HEK293 (cell line): ENCODE measurements around the gene ACKR3.

Experiments used
- CTCF ChIA-PET: fragments of 350-600 bp; formaldehyde crosslinking; extraction: SDS; loops from one replicate; lab custom pipeline; 2021; ENCODE audit warnings: antibody characterized with exemption; lab: Yijun Ruan, JAX
- POLR2A ChIA-PET: fragments of 300-600 bp; formaldehyde crosslinking; extraction: SDS; loops from one replicate; lab custom pipeline; 2020; ENCODE audit warnings: antibody characterized with exemption, inconsistent platforms; lab: Yijun Ruan, JAX
- H3K27ac ChIP-seq: fragments of 200-500 bp; sonication (Bioruptor generic); 2 replicates; pipeline ENCODE4 v1.5.1; 2014; ENCODE audit warnings: low read depth, low read length, control low read depth, inconsistent platforms; ENCODE audit errors: extremely low read depth
- H3K36me3 ChIP-seq, 2 experiments: fragments of 200-500 bp in 1 of 2; sonication (Bioruptor generic) in 1 of 2; 1 replicate in 1 of 2; 2 replicates in 1 of 2; pipeline ENCODE4 v1.5.1; 2014 to 2017; ENCODE audit warnings: inconsistent platforms in 2 of 2, low read length in 2 of 2; ENCODE audit not compliant: control insufficient read depth in 2 of 2, insufficient read depth in 1 of 2
- H3K4me1 ChIP-seq: fragments of 200-500 bp; sonication (Bioruptor generic); 2 replicates; pipeline ENCODE4 v1.5.1; 2014; ENCODE audit warnings: mild to moderate bottlenecking, low read length, inconsistent platforms; ENCODE audit not compliant: control insufficient read depth, insufficient read depth
- H3K4me3 ChIP-seq: 2 replicates; pipeline ENCODE4 v1.5.1; 2011; ENCODE audit warnings: low read depth, mild to moderate bottlenecking, control low read depth, low read length, moderate library complexity
- H3K9me3 ChIP-seq: fragments of 200-500 bp; sonication (Bioruptor generic); 2 replicates; pipeline ENCODE4 v1.5.1; 2014; ENCODE audit warnings: low read depth, low read length, inconsistent platforms; ENCODE audit not compliant: control insufficient read depth, insufficient read depth
- GLIS2 ChIP-seq: fragments of 450-650 bp; formaldehyde crosslinking; IDR thresholded peaks from 2 replicates; pipeline ENCODE4 v1.5.1; 2016; ENCODE audit warnings: missing biosample characterization, missing genetic modification characterization
- HIC1 ChIP-seq: fragments of 450-650 bp; formaldehyde crosslinking; IDR thresholded peaks from 2 replicates; pipeline ENCODE4 v1.5.1; 2016; ENCODE audit warnings: missing biosample characterization, missing genetic modification characterization
- SP7 ChIP-seq: fragments of 450-650 bp; formaldehyde crosslinking; IDR thresholded peaks from 2 replicates; pipeline ENCODE4 v1.5.1; 2016; ENCODE audit warnings: missing biosample characterization, missing genetic modification characterization
- ZBTB21 ChIP-seq: fragments of 450-650 bp; formaldehyde crosslinking; IDR thresholded peaks from 2 replicates; pipeline ENCODE4 v1.5.1; 2017; ENCODE audit warnings: missing biosample characterization, missing genetic modification characterization
- ZBTB48 ChIP-seq: fragments of 450-650 bp; formaldehyde crosslinking; IDR thresholded peaks from 2 replicates; pipeline ENCODE4 v1.5.1; 2016; ENCODE audit warnings: missing biosample characterization, missing genetic modification characterization
- ZBTB8A ChIP-seq: fragments of 450-650 bp; formaldehyde crosslinking; IDR thresholded peaks from 2 replicates; pipeline ENCODE4 v1.5.1; 2016; ENCODE audit warnings: missing biosample characterization, missing genetic modification characterization
- ZEB2 ChIP-seq: fragments of 450-650 bp; formaldehyde crosslinking; IDR thresholded peaks from 2 replicates; pipeline ENCODE4 v1.5.1; 2016; ENCODE audit warnings: missing biosample characterization, missing genetic modification characterization
- ZNF133 ChIP-seq: fragments of 450-650 bp; formaldehyde crosslinking; IDR thresholded peaks from 2 replicates; pipeline ENCODE4 v1.5.1; 2016; ENCODE audit warnings: missing biosample characterization, missing genetic modification characterization
- ZNF138 ChIP-seq: fragments of 450-650 bp; formaldehyde crosslinking; IDR thresholded peaks from 2 replicates; pipeline ENCODE4 v1.5.1; 2016; ENCODE audit warnings: missing biosample characterization, missing genetic modification characterization, borderline replicate concordance
- ZNF140 ChIP-seq: fragments of 450-650 bp; formaldehyde crosslinking; IDR thresholded peaks from 2 replicates; pipeline ENCODE4 v1.5.1; 2016; ENCODE audit warnings: missing biosample characterization, missing genetic modification characterization
- ZNF169 ChIP-seq: fragments of 450-650 bp; formaldehyde crosslinking; IDR thresholded peaks from 2 replicates; pipeline ENCODE4 v1.5.1; 2016; ENCODE audit warnings: missing biosample characterization, missing genetic modification characterization
- ZNF18 ChIP-seq: fragments of 450-650 bp; formaldehyde crosslinking; IDR thresholded peaks from 2 replicates; pipeline ENCODE4 v1.5.1; 2016; ENCODE audit warnings: missing biosample characterization, missing genetic modification characterization
- ZNF2 ChIP-seq: fragments of 450-650 bp; formaldehyde crosslinking; IDR thresholded peaks from 2 replicates; pipeline ENCODE4 v1.5.1; 2016; ENCODE audit warnings: missing biosample characterization, missing genetic modification characterization
- ZNF426 ChIP-seq: fragments of 450-650 bp; formaldehyde crosslinking; IDR thresholded peaks from 2 replicates; pipeline ENCODE4 v1.5.1; 2017; ENCODE audit warnings: missing biosample characterization, missing genetic modification characterization, mild to moderate bottlenecking, inconsistent platforms, moderate library complexity
- ZNF473 ChIP-seq: fragments of 450-650 bp; formaldehyde crosslinking; IDR thresholded peaks from 2 replicates; pipeline ENCODE4 v1.5.1; 2017; ENCODE audit warnings: missing biosample characterization, missing genetic modification characterization
- ZNF513 ChIP-seq: fragments of 450-650 bp; IDR thresholded peaks from 2 replicates; pipeline ENCODE4 v1.5.1; 2018; ENCODE audit warnings: missing biosample characterization, missing genetic modification characterization
- ZNF521 ChIP-seq: fragments of 450-650 bp; formaldehyde crosslinking; IDR thresholded peaks from 2 replicates; pipeline ENCODE4 v1.5.1; 2017; ENCODE audit warnings: missing biosample characterization, mild to moderate bottlenecking, missing genetic modification characterization
- ZNF555 ChIP-seq: fragments of 450-650 bp; formaldehyde crosslinking; conservative IDR thresholded peaks from 2 replicates; pipeline ENCODE4 v1.5.1; 2017; ENCODE audit warnings: missing biosample characterization, mild to moderate bottlenecking, missing genetic modification characterization, inconsistent platforms
- ZNF701 ChIP-seq: fragments of 450-650 bp; formaldehyde crosslinking; IDR thresholded peaks from 2 replicates; pipeline ENCODE4 v1.5.1; 2016; ENCODE audit warnings: missing biosample characterization, missing genetic modification characterization
- ZNF837 ChIP-seq: fragments of 450-650 bp; formaldehyde crosslinking; IDR thresholded peaks from 2 replicates; pipeline ENCODE4 v1.5.1; 2016; ENCODE audit warnings: missing biosample characterization, missing genetic modification characterization
- ZSCAN16 ChIP-seq: fragments of 450-650 bp; formaldehyde crosslinking; IDR thresholded peaks from 2 replicates; pipeline ENCODE4 v1.5.1; 2016; ENCODE audit warnings: missing biosample characterization, missing genetic modification characterization
- ZSCAN23 ChIP-seq: fragments of 450-650 bp; formaldehyde crosslinking; IDR thresholded peaks from 2 replicates; pipeline ENCODE4 v1.5.1; 2016; ENCODE audit warnings: missing biosample characterization, missing genetic modification characterization

ACKR3 gene

GRCh38 chr2:236604575-236605344 is 35.1 kb downstream of the ACKR3 start (continued):
- TF ChIP-seq HIC1 (no peak), ZEB2 (no peak), SP7 (tag by site-specific recombination) (no peak), ZNF133 (tag by site-specific recombination) (no peak), ZBTB8A (tag by site-specific recombination) (no peak), ZNF513 (tag by site-specific recombination) (no peak), ZBTB48 (tag by site-specific recombination) (no peak)
- TF ChIP-seq, all 188 proteins: peak for 0

- POLR2A ChIA-PET = no interaction called here
- Histone ChIP-seq H3K36me3 (no peaks in the 10 kb centered on the region), H3K9me3 (no peaks in the 10 kb centered on the region), H3K4me1 (no peaks in the 10 kb centered on the region)
- no peak for TF ChIP-seq ZSCAN16 (tag by site-specific recombination)
- no peak for TF ChIP-seq ZNF837 (tag by site-specific recombination)
- no peak for TF ChIP-seq ZNF473 (tag by site-specific recombination)
- TF ChIP-seq GLIS2 (tag by site-specific recombination) = no peak
- no peak for TF ChIP-seq ZNF701
- TF ChIP-seq ZNF426 (tag by site-specific recombination) = no peak
- no peak for TF ChIP-seq ZNF555 (tag by site-specific recombination)
- no peak for TF ChIP-seq ZSCAN23
- no peak for TF ChIP-seq ZNF2 (tag by site-specific recombination)
- TF ChIP-seq, all 188 proteins: peak for 0
- Histone ChIP-seq H3K27ac (no peak overlapping the region), H3K4me3 (no peak overlapping the region)
- CTCF ChIA-PET = no interaction called here
Measured at GRCh38 chr2:236605345-236605734, 35.7 kb downstream of the ACKR3 start.

DNA sequence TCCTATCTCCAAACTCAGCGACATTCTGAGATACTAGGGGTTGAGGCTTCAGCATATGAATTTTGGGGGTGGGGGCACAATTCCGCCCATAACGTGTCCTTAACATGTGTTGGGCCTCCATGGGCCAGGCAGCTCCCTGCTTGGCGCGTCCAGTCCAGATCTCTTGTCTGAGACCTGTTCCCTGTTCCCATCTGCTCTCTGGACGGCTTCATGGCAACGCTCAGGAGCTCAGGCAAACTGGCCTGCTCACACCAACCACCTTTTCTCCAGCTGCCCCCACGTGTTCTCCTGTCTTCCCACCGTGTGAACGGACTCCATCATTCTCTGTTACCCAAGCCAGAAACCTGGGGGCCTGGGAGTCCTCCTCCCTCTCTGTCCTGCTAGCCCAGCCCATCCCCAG is 36.4 kb downstream of the ACKR3 start:
- Histone ChIP-seq H3K4me3 (no peak overlapping the region), H3K36me3 (no peaks in the 10 kb centered on the region), H3K9me3 (no peaks in the 10 kb centered on the region), H3K4me1 (no peaks in the 10 kb centered on the region), H3K27ac (no peak overlapping the region)
- CTCF ChIA-PET = interaction anchor here (0.7 kb wide), 1 partner anchor 439 kb away, joined by 3 read pairs; no protein-coding TSS in a partner anchor
- POLR2A ChIA-PET = no interaction called here
- TF ChIP-seq ZNF18 (tag by site-specific recombination) (no peak), ZNF169 (no peak), ZNF140 (tag by site-specific recombination) (no peak), ZSCAN16 (tag by site-specific recombination) (no peak), ZBTB21 (no peak), ZNF138 (no peak), ZNF521 (tag by site-specific recombination) (no peak)
